PC-9 (cell line): ENCODE measurements around the gene ADSS1. TPM values are rescaled to one million over a fixed set of nuclear protein-coding genes. Genes with fewer than 3 reads are reported as not detected.

Source experiments
- BruUV-seq: library from RNA; stranded (reverse); fragments of 400-500 nt; replicated peaks from 2 replicates; lab custom pipeline; 2021; lab: Mats Ljungman, UMichigan
- CTCF ChIA-PET: fragments of 300-600 bp; sonication (Branson Sonifier 250); formaldehyde crosslinking; loops from one replicate; lab custom pipeline; 2022; ENCODE audit warnings: antibody characterized with exemption; lab: Charles Lee
- POLR2A ChIA-PET: fragments of 300-600 bp; sonication (Branson Sonifier 250); formaldehyde crosslinking; loops from one replicate; lab custom pipeline; 2022; ENCODE audit warnings: antibody characterized with exemption; ENCODE audit not compliant: unreplicated experiment; lab: Charles Lee
- DNase-seq, 2 experiments: peaks; one replicate each; pipeline versions ENCODE4 v3.0.0 to v3.0.0-alpha.2; 2015 to 2022; ENCODE audit warnings: mixed read lengths in 1 of 2
- H2AFZ ChIP-seq: fragments of 200-600 bp; sonication (generic); 2 replicates; pipeline ENCODE4 v1.8.1; 2017; ENCODE audit warnings: antibody characterized with exemption
- H3F3A ChIP-seq: fragments of 200-600 bp; sonication (generic); 2 replicates; pipeline ENCODE4 v1.8.1; 2017; ENCODE audit warnings: antibody characterized with exemption, mild to moderate bottlenecking, low read depth; ENCODE audit not compliant: insufficient read depth
- H3K27ac ChIP-seq: fragments of 200-600 bp; sonication (generic); 2 replicates; pipeline ENCODE4 v1.6.1; 2016; ENCODE audit warnings: mixed run types
- H3K27me3 ChIP-seq: fragments of 200-600 bp; sonication (generic); 2 replicates; pipeline ENCODE4 v1.6.1; 2016; ENCODE audit warnings: low read depth, mixed run types; ENCODE audit not compliant: insufficient read depth
- H3K36me3 ChIP-seq: fragments of 200-600 bp; sonication (generic); 2 replicates; pipeline ENCODE4 v1.6.1; 2016; ENCODE audit warnings: low read depth, mixed run types
- H3K4me1 ChIP-seq: fragments of 200-600 bp; sonication (generic); replicated peaks from 2 replicates; pipeline ENCODE4 v1.6.1; 2016; ENCODE audit warnings: mixed run types; ENCODE audit not compliant: insufficient read depth
- H3K4me2 ChIP-seq: fragments of 200-600 bp; sonication (generic); 2 replicates; pipeline ENCODE4 v1.6.1; 2017; ENCODE audit warnings: mixed run types
- H3K4me3 ChIP-seq: fragments of 200-600 bp; sonication (generic); 2 replicates; pipeline ENCODE4 v1.6.1; 2016; ENCODE audit warnings: mixed run types
- H3K79me2 ChIP-seq: fragments of 200-600 bp; sonication (generic); 2 replicates; pipeline ENCODE4 v1.6.1; 2017; ENCODE audit warnings: low read depth, mixed run types
- H3K9me2 ChIP-seq: fragments of 200-600 bp; sonication (generic); 2 replicates; pipeline ENCODE4 v1.8.1; 2017; ENCODE audit warnings: mild to moderate bottlenecking; ENCODE audit not compliant: insufficient read depth
- H3K9me3 ChIP-seq: fragments of 200-600 bp; sonication (generic); 2 replicates; pipeline ENCODE4 v1.8.1; 2016; ENCODE audit warnings: low read depth; ENCODE audit not compliant: insufficient read depth
- H4K20me1 ChIP-seq: fragments of 200-600 bp; sonication (generic); 2 replicates; pipeline ENCODE4 v1.8.1; 2017; ENCODE audit not compliant: insufficient read depth
- EZH2 ChIP-seq: fragments of 200-600 bp; sonication (generic); IDR thresholded peaks from 2 replicates; pipeline ENCODE4 v1.8.0; 2017; ENCODE audit warnings: antibody characterized with exemption, low read depth
- intact Hi-C: fragments of 100-400 bp; cut with micrococcal nuclease; formaldehyde crosslinking; loops from one replicate; pipeline ENCODE4 v1.10.0; 2022; ENCODE audit not compliant: unreplicated experiment
- total RNA-seq: library from RNA; stranded (reverse); gene quantifications from 2 replicates; pipeline ENCODE4 v1.2.3, GENCODE V29; 2021
- TF ChIP-seq, protein P1 (sequence below): fragments of 200-600 bp; sonication (generic); conservative IDR thresholded peaks from 2 replicates; pipeline ENCODE4 v1.6.1; 2017; ENCODE audit warnings: mixed run types, antibody characterized with exemption, mild to moderate bottlenecking, moderate library complexity

Gene ADSS1
- total RNA-seq, 1 experiment from 2014 or later = 5.8 TPM

DNA sequence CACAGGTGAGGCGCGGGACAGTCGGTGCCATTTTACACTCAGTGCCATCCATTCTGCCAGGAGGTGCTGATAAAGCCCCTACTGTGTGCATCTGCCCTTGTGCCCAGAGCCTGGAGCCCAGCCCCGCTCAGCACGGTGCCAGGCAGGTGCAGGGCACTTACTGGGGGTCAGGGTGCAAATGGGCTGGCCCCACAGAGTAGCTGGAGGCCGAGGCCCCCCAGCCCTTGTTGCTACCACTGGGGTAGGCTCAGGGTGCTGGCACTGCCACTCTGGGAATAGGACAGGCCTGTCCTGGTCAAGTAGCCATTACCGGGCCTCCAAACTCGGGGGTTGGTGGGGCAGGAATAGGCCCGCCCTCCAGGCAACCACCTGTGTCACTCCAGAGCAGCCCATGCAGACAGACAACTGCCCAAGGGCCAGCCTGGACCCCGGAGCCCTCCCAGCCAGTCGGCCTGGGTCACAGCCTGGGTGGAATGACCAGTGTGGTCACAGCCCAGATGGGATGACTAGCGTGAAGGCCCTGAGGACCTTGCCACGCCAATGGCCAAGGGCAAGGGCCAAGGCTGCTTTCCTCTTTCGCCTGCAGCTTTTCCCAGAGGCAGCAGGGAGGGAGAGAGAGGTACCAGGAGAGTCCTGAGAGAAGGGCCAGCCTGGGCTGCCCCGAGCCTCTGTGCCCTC, 31.6 kb upstream of the ADSS1 start:
- intact Hi-C loops = no loop called here
- CTCF ChIA-PET = no interaction called here
- Histone ChIP-seq H2AFZ (no peak overlapping the region), H3K27ac (no peak overlapping the region), H3K79me2 (peaks cover 49% of the 10 kb centered on the region), H3F3A (peaks cover 13% of the 10 kb centered on the region), H3K4me3 (no peak overlapping the region), H3K36me3 (no peaks in the 10 kb centered on the region), H3K27me3 (no peaks in the 10 kb centered on the region), H3K9me2 (no peaks in the 10 kb centered on the region), H3K4me1 (peaks cover 26% of the 10 kb centered on the region), H4K20me1 (peaks cover 54% of the 10 kb centered on the region), H3K9me3 (no peaks in the 10 kb centered on the region), H3K4me2 (no peak overlapping the region)
- POLR2A ChIA-PET = no interaction called here
- DNase-seq = no peak
- no TSS peak for BruUV-seq
- TF ChIP-seq EZH2 = no peak
- TF ChIP-seq, protein P1, sequence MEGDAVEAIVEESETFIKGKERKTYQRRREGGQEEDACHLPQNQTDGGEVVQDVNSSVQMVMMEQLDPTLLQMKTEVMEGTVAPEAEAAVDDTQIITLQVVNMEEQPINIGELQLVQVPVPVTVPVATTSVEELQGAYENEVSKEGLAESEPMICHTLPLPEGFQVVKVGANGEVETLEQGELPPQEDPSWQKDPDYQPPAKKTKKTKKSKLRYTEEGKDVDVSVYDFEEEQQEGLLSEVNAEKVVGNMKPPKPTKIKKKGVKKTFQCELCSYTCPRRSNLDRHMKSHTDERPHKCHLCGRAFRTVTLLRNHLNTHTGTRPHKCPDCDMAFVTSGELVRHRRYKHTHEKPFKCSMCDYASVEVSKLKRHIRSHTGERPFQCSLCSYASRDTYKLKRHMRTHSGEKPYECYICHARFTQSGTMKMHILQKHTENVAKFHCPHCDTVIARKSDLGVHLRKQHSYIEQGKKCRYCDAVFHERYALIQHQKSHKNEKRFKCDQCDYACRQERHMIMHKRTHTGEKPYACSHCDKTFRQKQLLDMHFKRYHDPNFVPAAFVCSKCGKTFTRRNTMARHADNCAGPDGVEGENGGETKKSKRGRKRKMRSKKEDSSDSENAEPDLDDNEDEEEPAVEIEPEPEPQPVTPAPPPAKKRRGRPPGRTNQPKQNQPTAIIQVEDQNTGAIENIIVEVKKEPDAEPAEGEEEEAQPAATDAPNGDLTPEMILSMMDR = no peak

DNA sequence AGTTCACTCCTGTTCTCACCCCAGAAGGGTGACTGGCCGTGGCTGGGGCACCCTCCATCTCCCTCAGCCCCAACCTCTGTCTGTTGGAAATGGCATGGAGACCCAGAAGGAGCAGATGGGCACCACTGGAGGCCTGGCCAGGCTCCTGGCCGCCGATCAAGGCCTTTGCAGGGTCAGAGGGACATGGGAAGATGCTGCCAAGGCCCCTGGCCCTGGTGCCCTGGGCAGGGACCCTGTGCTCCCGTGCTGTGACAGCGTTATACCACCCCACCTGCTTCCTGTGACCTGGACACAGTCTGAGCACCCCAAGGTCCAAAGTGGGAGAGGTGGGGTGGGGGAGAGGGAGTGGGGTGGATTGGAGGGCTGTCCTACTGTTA, 31.1 kb upstream of the ADSS1 start:
- TF ChIP-seq, protein P1 = no peak
- no peak for TF ChIP-seq EZH2
- Histone ChIP-seq H3K79me2 (peaks cover 49% of the 10 kb centered on the region), H3K36me3 (no peaks in the 10 kb centered on the region), H3K27me3 (no peaks in the 10 kb centered on the region), H3K4me1 (peaks cover 21% of the 10 kb centered on the region), H3K4me2 (no peak overlapping the region), H3K9me3 (no peaks in the 10 kb centered on the region), H3K27ac (no peak overlapping the region), H3F3A (peaks cover 10% of the 10 kb centered on the region), H2AFZ (no peak overlapping the region), H3K4me3 (no peak overlapping the region), H4K20me1 (peaks cover 56% of the 10 kb centered on the region), H3K9me2 (no peaks in the 10 kb centered on the region)
- CTCF ChIA-PET = no interaction called here
- no peak for DNase-seq
- intact Hi-C loops = no loop called here
- POLR2A ChIA-PET = no interaction called here
- BruUV-seq = no TSS peak

DNA sequence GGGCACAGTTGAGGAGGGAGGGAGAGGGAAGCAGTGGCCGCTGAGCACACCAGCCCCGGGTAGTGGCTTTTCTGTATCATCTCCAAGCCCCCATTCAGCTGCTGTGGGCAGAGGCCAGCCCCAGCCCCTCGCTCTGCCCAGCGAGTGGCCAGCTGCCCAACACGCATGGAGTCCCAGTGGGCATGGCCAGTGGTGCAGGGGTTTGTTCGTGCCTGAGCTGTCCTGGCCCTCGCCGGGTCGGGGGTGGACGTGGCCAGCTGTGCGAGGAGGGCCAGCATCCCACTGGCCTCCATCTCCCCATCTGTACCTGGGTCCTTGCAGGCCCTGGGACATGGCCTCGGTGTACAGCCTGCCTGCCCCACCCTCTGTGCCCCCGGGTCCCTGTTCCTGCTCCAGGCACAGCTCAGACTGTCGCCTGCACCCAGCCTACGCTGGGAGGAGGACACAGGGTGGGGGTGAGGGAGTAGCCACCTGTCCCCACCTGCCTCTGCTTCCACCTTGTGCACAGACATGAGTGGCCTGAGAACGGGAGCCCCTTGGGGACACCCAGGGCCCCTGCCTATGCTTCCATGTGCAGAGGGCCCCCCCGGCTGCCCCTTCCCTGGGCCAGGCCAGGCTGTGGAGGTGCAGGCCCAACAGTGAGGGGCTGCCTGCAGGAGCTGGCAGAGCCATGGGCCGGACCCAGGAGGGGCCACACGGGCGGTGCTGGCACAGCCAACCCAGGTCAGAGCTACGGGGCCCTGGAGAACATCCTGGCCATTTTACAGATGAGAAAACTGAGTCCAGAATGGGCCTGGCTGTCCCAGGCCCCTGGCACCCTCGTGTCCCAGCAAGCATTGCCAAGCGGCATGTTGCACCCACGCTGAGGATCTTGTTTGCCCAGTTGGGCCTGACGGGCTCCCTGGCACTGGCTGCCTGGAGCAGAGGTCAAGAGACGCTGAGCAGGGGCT, 30.3 kb upstream of the ADSS1 start:
- Histone ChIP-seq H3K27me3 (no peaks in the 10 kb centered on the region), H3K4me3 (no peak overlapping the region), H3F3A (peaks cover 4% of the 10 kb centered on the region), H3K4me1 (peaks cover 14% of the 10 kb centered on the region), H3K79me2 (peaks cover 49% of the 10 kb centered on the region), H3K9me2 (no peaks in the 10 kb centered on the region), H3K27ac (no peak overlapping the region), H3K36me3 (no peaks in the 10 kb centered on the region), H2AFZ (no peak overlapping the region), H3K9me3 (no peaks in the 10 kb centered on the region), H3K4me2 (no peak overlapping the region), H4K20me1 (peaks cover 62% of the 10 kb centered on the region)
- ChIA-PET POLR2A (no interaction called here), CTCF (no interaction called here)
- intact Hi-C loops = no loop called here
- BruUV-seq = no TSS peak
- TF ChIP-seq, protein P1 = no peak
- TF ChIP-seq EZH2 = no peak
- no peak for DNase-seq
